RWPE1 (cell line): ENCODE data around the gene NCBP2.
"Not testable (repeated sequence)": the region's sequence is repeated elsewhere in the genome, so short reads cannot be mapped to it uniquely, and the experiment has no call there.

Experiments used
- CTCF ChIA-PET: fragments of 350-600 bp; sonication (Branson Sonifier 250); formaldehyde crosslinking; extraction: SDS; loops from one replicate; lab custom pipeline; 2021; lab: Yijun Ruan, JAX
- POLR2A ChIA-PET: fragments of 400-600 bp; formaldehyde crosslinking; extraction: SDS; loops from one replicate; lab custom pipeline; 2020; ENCODE audit warnings: antibody characterized with exemption; ENCODE audit not compliant: low non-redundant PET; lab: Yijun Ruan, JAX
- DNase-seq: peaks from one replicate; pipeline ENCODE4 v3.0.0; 2012; ENCODE audit warnings: low spot score
- H3K27ac ChIP-seq: fragments of 450-650 bp; 2 replicates; pipeline ENCODE4 v1.5.1; 2017
- TF ChIP-seq, protein P1 (sequence below): fragments of 450-650 bp; conservative IDR thresholded peaks from 2 replicates; pipeline ENCODE4 v1.5.1; 2017; ENCODE audit warnings: low read depth, mild to moderate bottlenecking

The NCBP2 gene

GRCh38 chr3:196949750-196950149 lies 7.4 kb upstream of the NCBP2 start:
- no peak for DNase-seq
- ChIA-PET CTCF (interaction anchor here (0.7 kb wide), 1 partner anchor 196 kb away, joined by 4 read pairs; no protein-coding TSS in a partner anchor), POLR2A (no interaction called here)
- H3K27ac ChIP-seq: no peak overlapping the region
- TF ChIP-seq, protein P1, sequence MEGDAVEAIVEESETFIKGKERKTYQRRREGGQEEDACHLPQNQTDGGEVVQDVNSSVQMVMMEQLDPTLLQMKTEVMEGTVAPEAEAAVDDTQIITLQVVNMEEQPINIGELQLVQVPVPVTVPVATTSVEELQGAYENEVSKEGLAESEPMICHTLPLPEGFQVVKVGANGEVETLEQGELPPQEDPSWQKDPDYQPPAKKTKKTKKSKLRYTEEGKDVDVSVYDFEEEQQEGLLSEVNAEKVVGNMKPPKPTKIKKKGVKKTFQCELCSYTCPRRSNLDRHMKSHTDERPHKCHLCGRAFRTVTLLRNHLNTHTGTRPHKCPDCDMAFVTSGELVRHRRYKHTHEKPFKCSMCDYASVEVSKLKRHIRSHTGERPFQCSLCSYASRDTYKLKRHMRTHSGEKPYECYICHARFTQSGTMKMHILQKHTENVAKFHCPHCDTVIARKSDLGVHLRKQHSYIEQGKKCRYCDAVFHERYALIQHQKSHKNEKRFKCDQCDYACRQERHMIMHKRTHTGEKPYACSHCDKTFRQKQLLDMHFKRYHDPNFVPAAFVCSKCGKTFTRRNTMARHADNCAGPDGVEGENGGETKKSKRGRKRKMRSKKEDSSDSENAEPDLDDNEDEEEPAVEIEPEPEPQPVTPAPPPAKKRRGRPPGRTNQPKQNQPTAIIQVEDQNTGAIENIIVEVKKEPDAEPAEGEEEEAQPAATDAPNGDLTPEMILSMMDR: no peak

DNA sequence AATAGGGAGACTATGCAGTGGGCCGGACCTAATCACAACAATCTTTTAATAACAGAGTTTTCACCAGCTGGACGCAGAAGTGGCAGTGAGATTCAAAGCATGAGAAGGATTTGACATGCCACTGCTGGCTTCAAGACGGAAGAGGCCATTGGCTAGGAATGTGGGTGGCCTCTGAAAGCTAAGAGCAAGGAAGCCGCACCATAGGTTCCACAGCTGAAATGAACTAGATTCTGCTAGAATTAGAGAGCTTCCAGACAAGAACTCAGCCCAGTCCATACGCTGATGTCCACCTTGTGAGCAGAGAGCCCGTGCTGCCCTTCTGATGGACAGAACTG lies 6.9 kb upstream of the NCBP2 start:
- POLR2A ChIA-PET: no interaction called here
- CTCF ChIA-PET: interaction anchor here (0.7 kb wide), 1 partner anchor 197 kb away, joined by 4 read pairs; no protein-coding TSS in a partner anchor
- no peak for DNase-seq
- H3K27ac ChIP-seq: no peak overlapping the region
- TF ChIP-seq, protein P1: no peak

DNA sequence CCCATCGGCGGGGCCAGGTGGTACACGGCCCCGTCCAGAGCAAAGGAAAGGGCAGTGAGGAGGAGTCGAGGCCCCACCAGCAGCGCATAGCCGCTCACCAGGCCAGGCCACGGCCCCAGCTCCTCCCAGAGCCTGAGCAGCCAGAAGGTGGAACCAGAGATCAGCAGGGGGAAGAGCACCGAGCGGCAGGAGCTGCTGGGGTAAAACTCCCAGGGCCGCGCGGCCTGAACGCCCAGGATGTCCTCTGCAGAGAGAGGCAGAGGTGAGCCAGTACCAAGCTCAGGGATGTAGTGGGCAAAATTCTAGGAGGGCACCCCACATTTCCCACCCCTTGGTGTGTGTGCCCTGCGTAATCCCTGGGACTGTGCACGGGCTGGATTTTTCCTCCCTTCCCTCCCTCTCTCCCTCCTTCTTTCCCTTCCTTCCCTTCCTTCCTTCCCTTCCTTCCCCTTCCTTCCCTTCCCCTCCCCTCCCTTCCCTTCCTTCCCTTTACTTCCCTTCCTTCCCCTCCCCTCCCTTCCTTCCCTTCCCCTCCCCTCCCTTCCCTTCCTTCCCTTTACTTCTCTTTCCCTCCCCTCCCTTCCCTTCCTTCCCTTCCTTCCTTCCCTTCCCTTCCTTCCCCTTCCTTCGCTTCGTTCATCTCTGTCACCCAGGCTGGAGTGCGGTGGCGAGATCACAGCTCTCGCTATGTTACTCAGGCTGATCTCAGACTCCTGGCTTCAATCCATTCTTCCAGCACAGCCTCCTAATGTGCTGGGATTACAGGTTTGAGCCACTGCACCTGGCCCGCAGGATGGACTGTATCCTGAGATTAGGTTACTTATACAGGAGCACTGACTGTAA lies 6.3 kb upstream of the NCBP2 start:
- no peak overlapping the region for H3K27ac ChIP-seq
- TF ChIP-seq, protein P1: no peak
- no peak for DNase-seq
- POLR2A ChIA-PET: no interaction called here
- CTCF ChIA-PET: interaction anchor here (0.6 kb wide), 1 partner anchor 412 kb away, joined by 3 read pairs; no protein-coding TSS in a partner anchor

DNA sequence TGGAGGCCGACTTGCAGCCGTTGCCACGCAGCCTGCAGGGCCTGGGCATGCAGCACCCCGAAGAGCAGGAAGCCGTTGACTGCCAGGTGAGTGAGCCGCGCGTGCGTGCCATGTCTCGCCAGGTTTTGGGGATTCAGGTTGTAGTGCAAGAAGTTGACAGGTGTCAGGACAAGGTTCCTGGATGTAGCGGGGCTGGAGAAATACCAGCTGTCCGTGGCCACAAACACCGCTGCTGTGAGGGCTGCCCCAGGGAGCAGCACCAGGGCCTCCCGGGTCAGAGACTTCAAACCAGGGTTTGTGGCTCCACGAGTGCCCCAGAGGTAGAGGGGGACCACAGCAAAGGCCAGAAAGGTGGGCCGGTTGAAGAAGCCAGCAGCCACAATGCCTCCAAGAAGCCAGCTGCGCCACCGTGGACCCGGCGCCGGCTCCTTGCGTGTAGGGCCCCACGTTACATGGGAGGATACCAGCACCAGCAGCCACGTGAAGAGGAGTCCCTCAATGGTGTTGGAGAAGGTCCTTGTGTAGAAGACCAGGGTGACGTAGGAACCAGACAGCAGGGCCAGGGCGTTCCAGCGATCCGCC lies 5.6 kb upstream of the NCBP2 start:
- DNase-seq: no peak
- TF ChIP-seq, protein P1: no peak
- ChIA-PET CTCF (interaction anchor here (0.6 kb wide), 1 partner anchor 411 kb away, joined by 3 read pairs; no protein-coding TSS in a partner anchor), POLR2A (no interaction called here)
- no peak overlapping the region for H3K27ac ChIP-seq

GRCh38 chr3:196947136-196947859 lies 5.0 kb upstream of the NCBP2 start:
- TF ChIP-seq, protein P1: no peak
- no peak overlapping the region for H3K27ac ChIP-seq
- ChIA-PET CTCF (no interaction called here), POLR2A (no interaction called here)
- DNase-seq: no peak

- CTCF ChIA-PET, DNase-seq, POLR2A ChIA-PET, H3K27ac ChIP-seq: not testable (repeated sequence)
Measured at GRCh38 chr3:196944037-196944790, 1.9 kb upstream of the NCBP2 start.
